Forelimb muscle (tissue), 1 donor: ENCODE results near the gene SPATA20. TPM values are rescaled to one million over a fixed set of nuclear protein-coding genes. Genes with fewer than 3 reads are reported as not detected.

Experiments used
- DNase-seq: peaks from one replicate; pipeline ENCODE4 v3.0.0-alpha.2; 2013; ENCODE audit warnings: low read depth
- polyA plus RNA-seq: library from polyadenylated mRNA; unstranded; fragments of 120-200 nt; gene quantifications from one replicate; pipeline ENCODE4 v1.2.1, GENCODE V29; 2013; ENCODE audit not compliant: insufficient read length

The SPATA20 gene
- polyA plus RNA-seq, 1 donor = 24.3 TPM

- DNase-seq = no peak
Observed at GRCh38 chr17:50519141-50519834, 27.7 kb upstream of the SPATA20 start.

- no peak for DNase-seq
Observed at GRCh38 chr17:50520483-50520882, 26.5 kb upstream of the SPATA20 start.

- DNase-seq = no peak
Observed at GRCh38 chr17:50521514-50521913, 25.5 kb upstream of the SPATA20 start.

DNA sequence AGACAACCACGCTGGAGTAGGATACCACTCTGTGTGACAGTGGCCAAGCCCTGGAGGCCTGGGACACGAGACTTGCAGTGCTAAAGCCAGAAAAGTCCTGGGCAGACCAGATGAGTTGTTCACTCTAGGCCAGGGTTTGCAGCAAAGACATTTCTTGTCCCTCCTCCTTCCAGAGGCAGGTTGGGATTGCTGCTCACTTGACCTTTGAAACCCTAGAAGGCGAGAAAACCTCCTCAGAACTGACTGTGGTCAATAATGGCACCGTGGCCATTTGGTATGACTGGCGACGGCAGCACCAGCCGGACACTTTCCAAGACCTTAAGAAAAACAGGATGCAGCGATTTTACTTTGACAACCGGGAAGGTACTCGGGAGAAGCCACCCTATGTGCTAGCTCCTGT lies 24.2 kb upstream of the SPATA20 start:
- DNase-seq = no peak

GRCh38 chr17:50523208-50523607 lies 23.8 kb upstream of the SPATA20 start:
- DNase-seq = no peak

DNA sequence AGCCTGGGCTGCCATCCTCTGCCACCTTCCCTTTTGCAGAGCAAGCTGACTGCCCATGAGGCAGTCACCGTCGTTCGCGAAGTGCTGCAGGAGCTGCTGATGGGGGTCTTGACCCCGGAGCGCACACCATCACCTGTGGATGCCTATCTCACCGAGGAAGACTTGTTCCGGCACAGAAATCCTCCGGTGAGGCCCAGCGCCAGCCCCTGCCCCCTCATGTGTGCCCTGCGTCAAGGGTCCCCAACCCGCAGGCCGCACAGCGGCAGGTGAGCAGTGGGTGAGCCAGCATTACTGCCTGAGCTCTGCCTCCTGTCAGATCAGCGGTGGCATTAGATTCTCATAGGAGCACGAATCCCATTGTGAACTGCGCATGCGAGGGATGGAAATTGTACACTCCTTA lies 22.1 kb upstream of the SPATA20 start:
- no peak for DNase-seq

GRCh38 chr17:50527155-50527762 lies 19.7 kb upstream of the SPATA20 start:
- no peak for DNase-seq

DNA sequence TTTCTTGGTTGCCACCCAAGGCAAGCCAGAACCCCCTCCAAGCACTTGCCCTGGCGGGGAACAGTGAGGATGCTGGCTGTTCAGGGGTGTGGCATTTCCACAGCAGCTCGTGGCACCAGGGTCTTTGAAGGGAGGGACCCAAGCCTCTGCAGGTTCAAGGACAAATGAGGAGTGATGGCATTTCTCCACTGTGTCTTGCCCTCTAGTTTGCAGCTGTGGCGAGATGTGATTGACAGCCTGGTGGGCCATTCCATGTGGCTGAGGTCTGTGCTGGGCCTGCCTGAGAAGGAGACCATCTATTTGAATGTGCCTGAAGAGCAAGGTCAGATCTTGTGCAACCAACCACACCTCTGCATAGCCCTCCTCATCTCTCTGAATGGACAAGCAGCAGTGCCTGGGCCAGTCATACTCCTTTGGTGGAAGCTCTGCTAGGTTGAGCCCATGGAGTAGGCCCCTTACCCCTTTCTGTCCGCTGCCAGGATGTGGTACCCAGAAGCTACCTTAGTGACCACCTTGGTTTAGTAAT lies 19.0 kb upstream of the SPATA20 start:
- DNase-seq = no peak

- no peak for DNase-seq
Observed at GRCh38 chr17:50529849-50530248, 17.1 kb upstream of the SPATA20 start.

- DNase-seq = no peak
Observed at GRCh38 chr17:50531428-50532025, 15.4 kb upstream of the SPATA20 start.

GRCh38 chr17:50532452-50533024 lies 14.4 kb upstream of the SPATA20 start, which contains the start of gene EPN3:
Gene EPN3, plus strand, starts transcription at chr17:50532735. Its CDS starts 3,822 bp downstream, at chr17:50536557.
- no peak for DNase-seq

DNA sequence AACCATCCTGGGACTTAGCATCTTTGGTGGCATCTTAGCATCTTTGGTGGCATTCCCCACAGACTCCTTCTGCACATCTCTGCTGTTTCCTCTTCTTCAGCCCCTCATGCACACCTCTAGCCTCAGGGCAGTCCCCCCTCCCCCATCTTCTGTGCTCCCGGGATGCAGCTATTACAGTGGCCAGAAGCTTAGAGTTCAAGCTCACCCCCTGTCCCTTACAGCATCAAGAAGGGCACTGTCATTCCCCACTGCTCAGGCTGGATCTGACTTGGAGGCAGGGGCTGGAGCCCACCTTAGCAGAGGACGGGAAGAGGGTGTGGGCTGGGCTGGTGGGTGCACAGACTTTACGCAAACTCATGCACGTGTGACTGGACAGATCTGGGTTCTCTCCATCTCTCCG lies 13.8 kb upstream of the SPATA20 start:
- DNase-seq = no peak

GRCh38 chr17:50533720-50534148 lies 13.2 kb upstream of the SPATA20 start:
- DNase-seq = no peak

GRCh38 chr17:50534222-50534978 lies 12.6 kb upstream of the SPATA20 start:
- no peak for DNase-seq

GRCh38 chr17:50534979-50535326 lies 12.0 kb upstream of the SPATA20 start:
- DNase-seq = no peak

GRCh38 chr17:50535407-50535806 lies 11.6 kb upstream of the SPATA20 start:
- DNase-seq = no peak

DNA sequence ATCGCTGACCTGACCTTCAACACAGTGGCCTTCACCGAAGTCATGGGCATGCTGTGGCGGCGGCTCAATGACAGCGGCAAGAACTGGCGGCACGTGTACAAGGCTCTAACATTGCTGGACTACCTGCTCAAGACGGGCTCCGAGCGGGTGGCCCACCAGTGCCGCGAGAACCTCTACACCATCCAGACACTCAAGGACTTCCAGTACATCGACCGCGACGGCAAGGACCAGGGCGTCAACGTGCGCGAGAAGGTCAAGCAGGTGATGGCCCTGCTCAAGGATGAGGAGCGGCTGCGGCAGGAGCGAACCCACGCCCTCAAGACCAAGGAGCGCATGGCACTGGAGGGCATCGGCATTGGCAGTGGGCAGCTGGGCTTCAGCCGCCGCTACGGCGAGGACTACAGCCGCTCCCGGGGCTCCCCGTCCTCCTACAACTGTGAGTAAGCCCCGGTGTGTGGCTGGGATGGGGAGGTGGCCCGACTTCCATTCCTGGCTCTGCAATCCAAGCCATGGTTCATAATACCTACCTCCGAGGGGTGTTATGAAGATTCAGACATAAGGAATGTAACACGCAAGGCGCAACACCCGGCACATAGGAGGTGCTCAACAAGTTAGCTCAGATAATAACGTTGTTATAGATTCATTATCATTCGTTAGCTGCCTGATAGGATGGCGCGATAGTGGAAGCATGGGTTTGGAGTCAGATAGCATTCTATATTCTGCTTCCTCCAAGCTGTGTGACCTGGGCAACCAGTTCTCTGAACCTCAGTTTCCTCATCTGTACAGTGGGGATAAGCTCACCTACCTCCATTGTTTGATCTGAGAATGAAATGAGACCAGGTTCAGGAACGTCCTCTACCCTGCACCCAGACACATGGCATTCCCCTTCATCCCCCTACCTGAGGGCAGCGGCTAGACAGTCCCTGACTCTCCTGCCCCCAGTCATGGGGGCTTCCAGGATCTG lies 10.0 kb upstream of the SPATA20 start:
- DNase-seq = no peak

GRCh38 chr17:50537721-50538548 lies 9.0 kb upstream of the SPATA20 start:
- DNase-seq = no peak

DNA sequence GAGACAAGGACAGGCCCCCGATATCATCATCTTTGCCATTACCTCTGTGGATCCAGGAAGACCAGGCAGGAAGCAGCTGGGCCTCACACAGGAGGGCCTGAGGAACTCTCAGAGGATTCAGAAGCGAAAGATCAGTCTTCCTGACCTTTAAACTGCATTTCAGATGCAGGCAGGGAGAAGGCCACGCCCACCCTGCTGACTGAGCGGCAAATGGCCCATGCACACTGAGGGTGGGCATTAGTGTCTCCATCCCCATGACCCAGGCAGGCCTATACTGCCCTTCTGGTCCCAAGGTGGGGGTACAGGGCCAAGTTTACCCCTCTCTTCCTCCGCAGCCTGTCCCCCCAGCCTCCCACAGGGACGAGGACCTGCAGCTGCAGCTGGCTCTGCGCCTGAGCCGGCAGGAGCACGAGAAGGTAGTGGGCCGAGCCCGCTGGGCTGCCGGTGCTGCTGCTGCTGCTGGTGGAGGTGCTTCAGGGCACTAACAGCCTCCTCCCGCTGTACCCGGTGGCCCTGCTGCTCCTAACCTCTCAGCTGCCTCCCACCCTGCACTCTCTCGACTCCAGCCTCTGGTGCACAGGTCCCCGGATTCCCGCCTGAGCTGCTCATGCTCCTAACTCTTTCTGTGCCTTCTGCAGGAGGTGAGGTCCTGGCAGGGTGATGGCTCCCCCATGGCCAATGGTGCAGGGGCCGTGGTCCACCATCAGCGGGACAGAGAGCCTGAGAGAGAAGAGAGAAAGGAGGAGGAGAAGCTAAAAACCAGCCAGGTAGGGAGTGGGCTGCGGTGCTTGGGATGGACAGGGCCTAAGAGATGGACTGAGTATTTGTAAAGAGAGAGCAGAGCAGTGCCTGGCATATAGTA lies 8.2 kb upstream of the SPATA20 start:
- DNase-seq = no peak
